CD4-positive, alpha-beta T cell (primary cell): ENCODE measurements around the gene DDIT3. TPM values are rescaled to one million over a fixed set of nuclear protein-coding genes. Genes with fewer than 3 reads are reported as not detected.

Source experiments
- ATAC-seq: fragments of 200-7000 bp; cut with Tn5 transposase; one replicate; pipeline ENCODE4 v1.10.0; 2022; ENCODE audit warnings: mild to moderate bottlenecking; ENCODE audit not compliant: poor library complexity
- CTCF ChIA-PET: fragments of 350-600 bp; sonication (Branson Sonifier 250); formaldehyde crosslinking; loops from one replicate; lab custom pipeline; 2021; ENCODE audit warnings: antibody characterized with exemption, inconsistent platforms; lab: Charles Lee
- POLR2A ChIA-PET: fragments of 350-600 bp; sonication (Branson Sonifier 250); formaldehyde crosslinking; loops from one replicate; lab custom pipeline; 2021; ENCODE audit warnings: antibody characterized with exemption, inconsistent platforms; lab: Charles Lee
- DNase-seq, 14 experiments: peaks; one replicate each; pipeline ENCODE4 v3.0.0-alpha.2; 2013 to 2020; ENCODE audit warnings: mixed read lengths in 2 of 14
- H3K27ac ChIP-seq, 2 donors: one replicate each; pipeline versions ENCODE4 v1.5.1 to v1.7.0; 2013; ENCODE audit warnings: low read length in 2 of 2, low read depth in 1 of 2, mild to moderate bottlenecking in 1 of 2
- H3K27me3 ChIP-seq, 2 experiments: 1 replicate in 1 of 2; 2 replicates in 1 of 2; pipeline versions ENCODE4 v1.6.1 to v1.7.0; 2013; ENCODE audit warnings: low read length in 2 of 2, control low read depth in 1 of 2, mild to moderate bottlenecking in 1 of 2, moderate library complexity in 1 of 2; ENCODE audit not compliant: insufficient read depth in 2 of 2, control insufficient read depth in 1 of 2
- H3K36me3 ChIP-seq: one replicate; pipeline ENCODE4 v1.6.1; 2013; ENCODE audit warnings: low read length, control low read depth; ENCODE audit not compliant: insufficient read depth
- H3K4me1 ChIP-seq: one replicate; pipeline ENCODE4 v1.6.1; 2013; ENCODE audit warnings: low read length, control low read depth; ENCODE audit not compliant: insufficient read depth
- H3K4me3 ChIP-seq: one replicate; pipeline ENCODE4 v1.5.1; 2013; ENCODE audit warnings: mild to moderate bottlenecking, low read length, moderate library complexity
- H3K9me3 ChIP-seq, 2 experiments: 1 replicate in 1 of 2; 2 replicates in 1 of 2; pipeline versions ENCODE4 v1.6.1 to v1.7.0; 2013; ENCODE audit warnings: low read length in 2 of 2, mild to moderate bottlenecking in 2 of 2, control low read depth in 1 of 2, moderate library complexity in 1 of 2; ENCODE audit not compliant: control insufficient read depth in 1 of 2, insufficient read depth in 1 of 2
- H3K27ac Mint-ChIP-seq: one replicate; pipeline ENCODE4 v1.8.0; 2020; ENCODE audit warnings: mixed read lengths
- H3K27me3 Mint-ChIP-seq: one replicate; pipeline ENCODE4 v1.8.0; 2021; ENCODE audit warnings: mixed read lengths
- H3K36me3 Mint-ChIP-seq: one replicate; pipeline ENCODE4 v1.8.0; 2021; ENCODE audit warnings: low read depth, mixed read lengths
- H3K4me1 Mint-ChIP-seq: one replicate; pipeline ENCODE4 v1.8.0; 2021; ENCODE audit warnings: low read depth, mixed read lengths
- H3K4me3 Mint-ChIP-seq: one replicate; pipeline ENCODE4 v1.8.0; 2020; ENCODE audit warnings: mild to moderate bottlenecking, mixed read lengths
- H3K9me3 Mint-ChIP-seq: one replicate; pipeline ENCODE4 v1.8.0; 2020; ENCODE audit warnings: mixed read lengths
- intact Hi-C, 2 experiments: fragments of 100-400 bp; cut with DNase I in 1 of 2; cut with micrococcal nuclease in 1 of 2; formaldehyde crosslinking; loops; one replicate each; pipeline versions ENCODE4 v1.15.1 to v1.9.0; 2023 to 2025; cut with DNase I, micrococcal nuclease
- total RNA-seq, 174 experiments: library from RNA in 2 of 174; stranded (reverse) in 2 of 174; gene quantifications; one replicate each; pipeline ENCODE4 v1.2.3 and lab custom pipeline; 2021 to 2026
- TF ChIP-seq, protein P1 (sequence below): fragments of 200-600 bp; IDR thresholded peaks from one replicate; pipeline ENCODE4 v1.8.0; 2022; ENCODE audit warnings: antibody characterized with exemption, mild to moderate bottlenecking

The DDIT3 gene
- total RNA-seq, 2 experiments from 2014 or later: 145 TPM

DNA sequence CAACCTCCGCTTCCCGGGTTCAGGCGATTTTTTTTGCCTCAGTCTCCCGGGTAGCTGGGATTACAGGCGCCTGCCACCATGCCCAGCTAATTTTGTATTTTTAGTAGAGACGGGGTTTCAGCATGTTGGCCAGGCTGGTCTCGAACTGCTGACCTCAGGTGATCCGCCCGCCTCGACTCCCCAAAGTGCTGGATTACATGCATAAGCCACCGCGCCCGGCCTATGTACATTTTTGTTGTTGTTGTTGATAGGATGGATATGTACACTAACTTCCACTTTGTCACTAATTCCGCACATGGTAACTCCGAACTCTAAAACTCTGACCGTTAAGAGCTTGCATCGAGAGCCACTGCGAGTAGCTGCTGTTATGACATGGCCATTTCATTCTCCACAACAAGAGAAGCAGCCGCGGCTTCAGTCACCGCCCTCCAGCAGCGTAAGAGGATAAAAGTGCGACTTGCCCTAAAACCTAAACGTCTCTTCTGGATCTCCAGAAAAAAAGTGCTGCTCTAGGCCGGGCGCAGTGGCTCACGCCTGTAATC lies 33.2 kb downstream of the DDIT3 start:
- DNase-seq (peak in 1 of 14 experiments; percentile 44), ATAC-seq (no peak)
- Mint-ChIP-seq H3K9me3 (no peaks in the 10 kb centered on the region), H3K36me3 (peaks cover 53% of the 10 kb centered on the region), H3K27me3 (no peaks in the 10 kb centered on the region), H3K4me3 (peak overlapping the region; percentile 98), H3K27ac (peak overlapping the region; percentile 90), H3K4me1 (peaks cover 37% of the 10 kb centered on the region)
- CTCF ChIA-PET: interaction anchor here (2.9 kb wide), 1 partner anchor 10 kb away, joined by 12 read pairs; no protein-coding TSS in a partner anchor
- H3K9me3 ChIP-seq: no peaks in the 10 kb centered on the region
- peaks cover 33% of the 10 kb centered on the region for H3K36me3 ChIP-seq
- TF ChIP-seq, protein P1, sequence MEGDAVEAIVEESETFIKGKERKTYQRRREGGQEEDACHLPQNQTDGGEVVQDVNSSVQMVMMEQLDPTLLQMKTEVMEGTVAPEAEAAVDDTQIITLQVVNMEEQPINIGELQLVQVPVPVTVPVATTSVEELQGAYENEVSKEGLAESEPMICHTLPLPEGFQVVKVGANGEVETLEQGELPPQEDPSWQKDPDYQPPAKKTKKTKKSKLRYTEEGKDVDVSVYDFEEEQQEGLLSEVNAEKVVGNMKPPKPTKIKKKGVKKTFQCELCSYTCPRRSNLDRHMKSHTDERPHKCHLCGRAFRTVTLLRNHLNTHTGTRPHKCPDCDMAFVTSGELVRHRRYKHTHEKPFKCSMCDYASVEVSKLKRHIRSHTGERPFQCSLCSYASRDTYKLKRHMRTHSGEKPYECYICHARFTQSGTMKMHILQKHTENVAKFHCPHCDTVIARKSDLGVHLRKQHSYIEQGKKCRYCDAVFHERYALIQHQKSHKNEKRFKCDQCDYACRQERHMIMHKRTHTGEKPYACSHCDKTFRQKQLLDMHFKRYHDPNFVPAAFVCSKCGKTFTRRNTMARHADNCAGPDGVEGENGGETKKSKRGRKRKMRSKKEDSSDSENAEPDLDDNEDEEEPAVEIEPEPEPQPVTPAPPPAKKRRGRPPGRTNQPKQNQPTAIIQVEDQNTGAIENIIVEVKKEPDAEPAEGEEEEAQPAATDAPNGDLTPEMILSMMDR: no peak
- H3K27ac ChIP-seq: peak overlapping the region in 1 of 2 donors; percentile 29
- intact Hi-C loops: loop anchor here (2.0 to 5.0 kb wide), 2 partner anchors 60 kb away; partner anchors contain the start of gene DCTN2 (in 2 of the 2)
- peaks cover 26% of the 10 kb centered on the region for H3K4me1 ChIP-seq
- no peak overlapping the region for H3K4me3 ChIP-seq
- POLR2A ChIA-PET: interaction anchor here (1.0 to 2.5 kb wide), 5 partner anchors 8 to 33 kb away, joined by 6 to 15 read pairs (median 7); partner anchors contain the start of genes ARHGAP9 and DDIT3
- no peaks in the 10 kb centered on the region for H3K27me3 ChIP-seq

DNA sequence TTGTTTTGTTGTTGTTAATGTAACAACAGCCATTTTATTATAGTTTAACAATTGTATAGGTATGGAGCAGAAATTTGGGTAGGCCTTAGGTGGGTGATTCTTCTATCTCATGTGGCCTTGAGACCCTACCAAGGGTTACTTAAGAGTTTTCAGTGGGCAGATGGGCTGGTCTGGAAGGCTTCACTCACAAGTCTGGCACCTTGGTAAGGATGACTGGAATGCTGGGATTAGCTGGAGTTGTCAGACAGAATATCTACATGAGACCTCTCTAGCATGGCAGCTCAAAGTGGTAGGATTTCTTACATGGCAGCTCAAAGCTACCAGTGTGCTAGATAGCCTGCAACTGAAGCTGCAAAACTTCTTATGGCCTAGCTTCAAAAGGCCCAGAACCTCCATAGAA lies 34.6 kb downstream of the DDIT3 start:
- H3K4me3 Mint-ChIP-seq: no peak overlapping the region
- H3K4me1 ChIP-seq: peaks cover 40% of the 10 kb centered on the region
- peak overlapping the region; percentile 42 for H3K27ac Mint-ChIP-seq
- H3K27ac ChIP-seq: no peak overlapping the region
- no peak for DNase-seq
- peaks cover 38% of the 10 kb centered on the region for H3K36me3 Mint-ChIP-seq
- H3K9me3 ChIP-seq: no peaks in the 10 kb centered on the region
- H3K9me3 Mint-ChIP-seq: no peaks in the 10 kb centered on the region
- ChIA-PET POLR2A (interaction anchor here (0.7 to 2.3 kb wide), 5 partner anchors 9 to 106 kb away, joined by 3 to 7 read pairs (median 5); partner anchors contain the start of gene DDIT3), CTCF (interaction anchor here (0.7 to 2.9 kb wide), 2 partner anchors 9 to 23 kb away, joined by 3 to 12 read pairs; no protein-coding TSS in a partner anchor)
- no peaks in the 10 kb centered on the region for H3K27me3 Mint-ChIP-seq
- no peaks in the 10 kb centered on the region for H3K27me3 ChIP-seq
- ATAC-seq: no peak
- TF ChIP-seq, protein P1: no peak
- H3K4me3 ChIP-seq: no peak overlapping the region
- peaks cover 45% of the 10 kb centered on the region for H3K4me1 Mint-ChIP-seq
- peaks cover 21% of the 10 kb centered on the region for H3K36me3 ChIP-seq
- intact Hi-C loops: loop anchor here (2.0 to 5.0 kb wide), 2 partner anchors 61 to 62 kb away; partner anchors contain the start of gene DCTN2 (in 2 of the 2)

DNA sequence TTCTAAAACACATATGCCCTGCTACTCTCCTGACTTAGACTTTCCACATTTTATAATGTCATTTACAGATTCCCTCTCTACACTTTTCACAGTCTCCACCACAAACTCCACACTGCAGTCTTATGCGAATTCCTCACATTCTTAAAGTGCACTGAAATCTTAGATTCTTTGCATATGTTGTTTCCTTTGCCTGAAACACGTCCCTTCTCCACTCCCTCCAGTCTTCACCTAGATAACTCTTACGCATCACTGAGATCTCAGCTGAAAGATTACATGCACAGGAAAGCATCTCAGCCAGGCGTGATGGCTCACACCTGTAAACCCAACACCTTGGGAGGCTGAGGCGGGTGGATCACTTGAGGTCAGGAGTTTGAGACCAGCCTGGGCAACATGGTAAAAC lies 36.8 kb downstream of the DDIT3 start:
- H3K4me3 Mint-ChIP-seq: no peak overlapping the region
- H3K27ac Mint-ChIP-seq: peak overlapping the region; percentile 87
- Histone ChIP-seq H3K27ac (no peak overlapping the region), H3K36me3 (no peaks in the 10 kb centered on the region), H3K4me3 (no peak overlapping the region), H3K4me1 (peaks cover 48% of the 10 kb centered on the region), H3K9me3 (no peaks in the 10 kb centered on the region), H3K27me3 (no peaks in the 10 kb centered on the region)
- peaks cover 55% of the 10 kb centered on the region for H3K4me1 Mint-ChIP-seq
- H3K36me3 Mint-ChIP-seq: peaks cover 20% of the 10 kb centered on the region
- ATAC-seq: no peak
- no peak for DNase-seq
- POLR2A ChIA-PET: interaction anchor here (1.3 kb wide), 1 partner anchor 37 kb away, joined by 5 read pairs; the partner anchor contains the start of gene DDIT3
- no peaks in the 10 kb centered on the region for H3K27me3 Mint-ChIP-seq
- TF ChIP-seq, protein P1: no peak
- CTCF ChIA-PET: no interaction called here
- H3K9me3 Mint-ChIP-seq: no peaks in the 10 kb centered on the region
- intact Hi-C loops: no loop called here
